ENCODE measurements around the gene ZBTB16.

GRCh38 chr11:114211444-114212121 lies 152.1 kb downstream of the ZBTB16 start:
- no peak for TF ChIP-seq CTCF (IDR thresholded peaks at IDR 0.05; ENCODE audit: low read depth, low read length)
- TF ChIP-seq POLR2A (IDR thresholded peaks at IDR 0.05; ENCODE audit: extremely low read depth, insufficient read length), result no peak
- no peak for TF ChIP-seq MYC (IDR thresholded peaks at IDR 0.05; ENCODE audit: low read depth, low read length)

Measured in NB4 (cell line).